Liver (tissue), 9 donors: ENCODE results near the gene HS3ST4. TPM values are rescaled to one million over a fixed set of nuclear protein-coding genes. Genes with fewer than 3 reads are reported as not detected.

ENCODE experiments used
- DNase-seq: peaks from one replicate; pipeline ENCODE4 v3.0.0-alpha.2; 2017; ENCODE audit warnings: low spot score
- H3K27ac ChIP-seq, 2 donors: one replicate each; pipeline ENCODE4 v1.7.0; 2013; ENCODE audit warnings: inconsistent platforms in 2 of 2, low read length in 2 of 2, control low read depth in 1 of 2, low read depth in 1 of 2, mild to moderate bottlenecking in 1 of 2
- H3K27me3 ChIP-seq, 4 donors: one replicate each; pipeline versions ENCODE4 v1.6.1 to v1.7.0; 2013; ENCODE audit warnings: low read length in 3 of 4, inconsistent platforms in 1 of 4, mild to moderate bottlenecking in 1 of 4, moderate library complexity in 1 of 4; ENCODE audit not compliant: control insufficient read depth in 4 of 4, insufficient read depth in 4 of 4
- H3K36me3 ChIP-seq, 4 donors: one replicate each; pipeline versions ENCODE4 v1.6.1 to v1.7.0; 2013; ENCODE audit warnings: low read length in 3 of 4, mild to moderate bottlenecking in 3 of 4, low read depth in 1 of 4, moderate library complexity in 1 of 4; ENCODE audit not compliant: control insufficient read depth in 4 of 4, insufficient read depth in 3 of 4
- H3K4me1 ChIP-seq, 4 donors: one replicate each; pipeline versions ENCODE4 v1.6.1 to v1.7.0; 2013; ENCODE audit warnings: low read length in 3 of 4, mild to moderate bottlenecking in 3 of 4, moderate library complexity in 1 of 4; ENCODE audit not compliant: control insufficient read depth in 4 of 4, insufficient read depth in 4 of 4
- H3K4me3 ChIP-seq, 3 donors: one replicate each; pipeline versions ENCODE4 v1.6.1 to v1.7.0; 2013; ENCODE audit warnings: low read length in 3 of 3, control low read depth in 1 of 3, low read depth in 1 of 3, mild to moderate bottlenecking in 1 of 3
- H3K9ac ChIP-seq, 2 donors: one replicate each; pipeline ENCODE4 v1.7.0; 2013; ENCODE audit warnings: low read length in 2 of 2, mild to moderate bottlenecking in 2 of 2, moderate library complexity in 2 of 2, control low read depth in 1 of 2, low read depth in 1 of 2
- H3K9me3 ChIP-seq, 4 donors: one replicate each; pipeline versions ENCODE4 v1.6.1 to v1.7.0; 2013; ENCODE audit warnings: low read length in 3 of 4; ENCODE audit not compliant: control insufficient read depth in 4 of 4
- GABPA ChIP-seq, 2 donors: IDR thresholded peaks in 1 of 2; conservative IDR thresholded peaks in 1 of 2; 2 replicates each; pipeline ENCODE4 v1.6.1; 2016; ENCODE audit warnings: antibody characterized with exemption in 2 of 2, mild to moderate bottlenecking in 1 of 2, moderate library complexity in 1 of 2
- NR2F2 ChIP-seq: IDR thresholded peaks from 2 replicates; pipeline ENCODE4 v1.6.1; 2016; ENCODE audit warnings: antibody characterized with exemption
- RAD21 ChIP-seq, 2 donors: IDR thresholded peaks; 2 replicates each; pipeline ENCODE4 v1.6.1; 2016; ENCODE audit warnings: antibody characterized with exemption in 2 of 2, mild to moderate bottlenecking in 2 of 2
- RXRA ChIP-seq, 2 donors: IDR thresholded peaks; 2 replicates each; pipeline ENCODE4 v1.6.1; 2017 to 2018; ENCODE audit warnings: antibody characterized with exemption in 2 of 2, mild to moderate bottlenecking in 1 of 2
- SP1 ChIP-seq: IDR thresholded peaks from 2 replicates; pipeline ENCODE4 v1.6.1; 2018; ENCODE audit warnings: antibody characterized with exemption, mild to moderate bottlenecking
- WGBS: extraction: QIAGEN DNeasy Blood & Tissue Kit; methylation state at CpG from one replicate; pipeline ENCODE4 v1.1.7; 2013; 5-methylcytosine and 5-hydroxymethylcytosine counted together
- polyA plus RNA-seq, 2 donors: library from polyadenylated mRNA; stranded (reverse) in 1 of 2; unstranded in 1 of 2; fragments of 200-250 nt in 1 of 2; fragments of >200 nt in 1 of 2; fragmentation: Nextera tagmentation in 1 of 2; extraction: Ambion mirVana in 1 of 2; gene quantifications; one replicate each; pipeline versions ENCODE4 v1.2.1 to v1.2.3, GENCODE V29; 2013 to 2015
- total RNA-seq, 2 donors: library from RNA; depleted of rRNA; stranded (reverse); fragments of >200 nt; gene quantifications; one replicate each; pipeline ENCODE4 v1.2.3, GENCODE V29; 2014
- TF ChIP-seq, protein P1 (sequence below): IDR thresholded peaks from 2 replicates; pipeline ENCODE4 v1.6.1; 2016; ENCODE audit warnings: antibody characterized with exemption
- TF ChIP-seq, protein P2 (sequence below): IDR thresholded peaks from 2 replicates; pipeline ENCODE4 v1.6.1; 2016; ENCODE audit warnings: antibody characterized with exemption
- TF ChIP-seq, protein P3 (sequence below): IDR thresholded peaks from 2 replicates; pipeline ENCODE4 v1.6.1; 2016; ENCODE audit warnings: antibody characterized with exemption
- TF ChIP-seq, protein P4 (sequence below): IDR thresholded peaks from 2 replicates; pipeline ENCODE4 v1.6.1; 2016; ENCODE audit warnings: antibody characterized with exemption, mild to moderate bottlenecking
- donor health status: healthy.
- donor health status: healthy.
- donor health status: healthy.
- donor health status: healthy.
- donor health status: healthy.

The HS3ST4 gene
- total and polyA plus RNA-seq, 4 donors, result not detected

DNA sequence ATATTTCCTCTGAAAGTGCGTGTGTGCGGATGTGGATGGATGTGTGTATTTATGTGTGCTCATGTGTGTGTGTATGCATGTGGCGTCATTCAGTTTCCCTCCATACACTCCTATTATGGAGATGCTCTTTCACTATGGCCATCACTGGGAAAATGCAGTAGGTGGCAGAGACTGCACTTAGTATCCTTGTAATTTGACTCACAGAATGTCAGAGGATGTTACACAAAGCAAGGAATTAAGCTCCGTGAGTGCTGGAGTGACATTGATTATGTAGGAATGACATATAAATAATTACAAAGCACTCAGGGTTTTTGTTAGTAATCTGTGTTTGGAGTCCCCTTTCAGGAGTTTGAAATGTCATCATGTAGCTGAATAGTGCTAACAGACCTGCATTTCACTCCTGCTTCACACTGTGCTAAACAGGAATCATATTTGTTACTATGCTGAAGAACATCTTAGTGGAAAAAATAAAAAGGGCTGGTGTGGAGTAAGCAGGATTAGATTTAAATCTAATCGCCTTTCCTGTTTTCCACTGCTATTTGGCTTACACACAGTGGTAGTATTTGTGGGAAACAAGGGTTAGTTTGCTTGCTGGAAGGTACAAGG lies 59.6 kb downstream of the HS3ST4 start:
- H3K36me3 ChIP-seq, result no peaks in the 10 kb centered on the region
- H3K27me3 ChIP-seq, result no peaks in the 10 kb centered on the region
- TF ChIP-seq RAD21 (IDR thresholded peaks at IDR 0.05) (no peak), NR2F2 (no peak), SP1 (no peak)
- H3K4me1 ChIP-seq, result no peaks in the 10 kb centered on the region
- WGBS, result 61% methylated on average over 5 of the region's 5 CpGs
- no peak overlapping the region for H3K4me3 ChIP-seq
- no peak overlapping the region for H3K9ac ChIP-seq
- no peak overlapping the region for H3K27ac ChIP-seq
- peaks cover 0 to 4% (median 1%) of the 10 kb centered on the region in 4 donors for H3K9me3 ChIP-seq
- DNase-seq, result no peak

DNA sequence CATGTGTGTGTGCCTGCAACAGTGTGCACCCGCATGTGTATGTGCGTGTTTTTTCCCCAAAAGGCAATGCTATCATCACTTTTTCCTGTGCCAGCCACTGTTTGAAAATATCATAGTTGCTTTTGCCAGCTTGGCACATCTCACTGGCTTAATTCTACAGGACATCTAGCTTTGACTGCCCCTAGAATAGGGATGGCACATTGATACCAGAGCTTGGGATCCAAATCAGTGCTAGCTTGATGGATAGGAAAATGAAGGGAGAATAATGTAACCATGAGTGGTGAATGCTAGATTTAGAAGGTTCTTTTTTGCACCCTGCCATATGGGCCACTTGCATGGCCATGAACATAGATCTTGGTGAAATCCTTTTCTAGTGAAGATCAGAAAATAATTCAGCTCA lies 72.7 kb downstream of the HS3ST4 start:
- WGBS, result 88% methylated on average over 2 of the region's 2 CpGs
- Histone ChIP-seq H3K9me3 (no peaks in the 10 kb centered on the region), H3K27me3 (peaks cover 0 to 3% (median 0%) of the 10 kb centered on the region in 4 donors), H3K9ac (no peak overlapping the region), H3K4me1 (no peaks in the 10 kb centered on the region), H3K4me3 (no peak overlapping the region), H3K36me3 (no peaks in the 10 kb centered on the region), H3K27ac (no peak overlapping the region)
- no peak for DNase-seq
- no peak for TF ChIP-seq RXRA (IDR thresholded peaks at IDR 0.05)
- TF ChIP-seq, protein P1, sequence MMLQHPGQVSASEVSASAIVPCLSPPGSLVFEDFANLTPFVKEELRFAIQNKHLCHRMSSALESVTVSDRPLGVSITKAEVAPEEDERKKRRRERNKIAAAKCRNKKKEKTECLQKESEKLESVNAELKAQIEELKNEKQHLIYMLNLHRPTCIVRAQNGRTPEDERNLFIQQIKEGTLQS, result no peak
- TF ChIP-seq, protein P2, sequence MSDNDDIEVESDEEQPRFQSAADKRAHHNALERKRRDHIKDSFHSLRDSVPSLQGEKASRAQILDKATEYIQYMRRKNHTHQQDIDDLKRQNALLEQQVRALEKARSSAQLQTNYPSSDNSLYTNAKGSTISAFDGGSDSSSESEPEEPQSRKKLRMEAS, result no peak

DNA sequence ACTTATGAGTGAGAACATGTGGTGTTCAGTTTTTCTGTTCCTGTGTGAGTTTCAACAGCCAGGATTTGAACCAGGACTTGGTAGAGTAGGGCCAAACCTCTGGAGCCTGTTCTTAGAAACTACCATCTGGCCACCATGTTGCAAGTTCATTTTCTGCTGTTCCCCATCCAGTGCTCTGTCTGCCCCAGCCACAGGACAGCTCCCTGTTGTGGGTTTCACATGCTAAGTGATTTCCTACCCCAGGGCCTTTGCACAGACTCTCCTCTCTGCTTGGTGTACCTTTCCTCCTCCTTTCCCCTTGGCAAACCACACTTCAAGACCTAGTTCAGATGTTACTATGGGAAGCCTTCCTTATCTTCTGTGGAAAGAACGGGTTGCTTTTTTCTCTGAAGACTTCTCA lies 79.5 kb downstream of the HS3ST4 start:
- Histone ChIP-seq H3K4me3 (no peak overlapping the region), H3K27me3 (peaks cover 0 to 2% (median 0%) of the 10 kb centered on the region in 4 donors), H3K36me3 (no peaks in the 10 kb centered on the region), H3K27ac (no peak overlapping the region), H3K4me1 (no peaks in the 10 kb centered on the region), H3K9ac (no peak overlapping the region), H3K9me3 (no peaks in the 10 kb centered on the region)
- TF ChIP-seq RAD21 (IDR thresholded peaks at IDR 0.05) (no peak), SP1 (no peak), RXRA (IDR thresholded peaks at IDR 0.05) (no peak), GABPA (IDR thresholded peaks at IDR 0.05 in 1 of 2, conservative IDR thresholded peaks at IDR 0.05 in 1 of 2) (no peak)
- TF ChIP-seq, protein P3, sequence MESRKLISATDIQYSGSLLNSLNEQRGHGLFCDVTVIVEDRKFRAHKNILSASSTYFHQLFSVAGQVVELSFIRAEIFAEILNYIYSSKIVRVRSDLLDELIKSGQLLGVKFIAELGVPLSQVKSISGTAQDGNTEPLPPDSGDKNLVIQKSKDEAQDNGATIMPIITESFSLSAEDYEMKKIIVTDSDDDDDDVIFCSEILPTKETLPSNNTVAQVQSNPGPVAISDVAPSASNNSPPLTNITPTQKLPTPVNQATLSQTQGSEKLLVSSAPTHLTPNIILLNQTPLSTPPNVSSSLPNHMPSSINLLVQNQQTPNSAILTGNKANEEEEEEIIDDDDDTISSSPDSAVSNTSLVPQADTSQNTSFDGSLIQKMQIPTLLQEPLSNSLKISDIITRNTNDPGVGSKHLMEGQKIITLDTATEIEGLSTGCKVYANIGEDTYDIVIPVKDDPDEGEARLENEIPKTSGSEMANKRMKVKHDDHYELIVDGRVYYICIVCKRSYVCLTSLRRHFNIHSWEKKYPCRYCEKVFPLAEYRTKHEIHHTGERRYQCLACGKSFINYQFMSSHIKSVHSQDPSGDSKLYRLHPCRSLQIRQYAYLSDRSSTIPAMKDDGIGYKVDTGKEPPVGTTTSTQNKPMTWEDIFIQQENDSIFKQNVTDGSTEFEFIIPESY, result no peak
- TF ChIP-seq, protein P1, result no peak
- TF ChIP-seq, protein P2, result no peak
- TF ChIP-seq, protein P4, sequence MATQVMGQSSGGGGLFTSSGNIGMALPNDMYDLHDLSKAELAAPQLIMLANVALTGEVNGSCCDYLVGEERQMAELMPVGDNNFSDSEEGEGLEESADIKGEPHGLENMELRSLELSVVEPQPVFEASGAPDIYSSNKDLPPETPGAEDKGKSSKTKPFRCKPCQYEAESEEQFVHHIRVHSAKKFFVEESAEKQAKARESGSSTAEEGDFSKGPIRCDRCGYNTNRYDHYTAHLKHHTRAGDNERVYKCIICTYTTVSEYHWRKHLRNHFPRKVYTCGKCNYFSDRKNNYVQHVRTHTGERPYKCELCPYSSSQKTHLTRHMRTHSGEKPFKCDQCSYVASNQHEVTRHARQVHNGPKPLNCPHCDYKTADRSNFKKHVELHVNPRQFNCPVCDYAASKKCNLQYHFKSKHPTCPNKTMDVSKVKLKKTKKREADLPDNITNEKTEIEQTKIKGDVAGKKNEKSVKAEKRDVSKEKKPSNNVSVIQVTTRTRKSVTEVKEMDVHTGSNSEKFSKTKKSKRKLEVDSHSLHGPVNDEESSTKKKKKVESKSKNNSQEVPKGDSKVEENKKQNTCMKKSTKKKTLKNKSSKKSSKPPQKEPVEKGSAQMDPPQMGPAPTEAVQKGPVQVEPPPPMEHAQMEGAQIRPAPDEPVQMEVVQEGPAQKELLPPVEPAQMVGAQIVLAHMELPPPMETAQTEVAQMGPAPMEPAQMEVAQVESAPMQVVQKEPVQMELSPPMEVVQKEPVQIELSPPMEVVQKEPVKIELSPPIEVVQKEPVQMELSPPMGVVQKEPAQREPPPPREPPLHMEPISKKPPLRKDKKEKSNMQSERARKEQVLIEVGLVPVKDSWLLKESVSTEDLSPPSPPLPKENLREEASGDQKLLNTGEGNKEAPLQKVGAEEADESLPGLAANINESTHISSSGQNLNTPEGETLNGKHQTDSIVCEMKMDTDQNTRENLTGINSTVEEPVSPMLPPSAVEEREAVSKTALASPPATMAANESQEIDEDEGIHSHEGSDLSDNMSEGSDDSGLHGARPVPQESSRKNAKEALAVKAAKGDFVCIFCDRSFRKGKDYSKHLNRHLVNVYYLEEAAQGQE, result no peak
- no peak for DNase-seq
- WGBS, result 64% methylated on average over 1 of the region's 1 CpG
